Tibial nerve (tissue), 3 donors: ENCODE results near the gene CCBE1.

Source experiments
- CTCF ChIP-seq, 5 experiments: fragments of 200-600 bp in 3 of 5; fragments of 450-650 bp in 2 of 5; sonication (generic) in 3 of 5; IDR thresholded peaks; one replicate each; pipeline ENCODE4 v1.5.1; 2016 to 2019; ENCODE audit warnings: antibody characterized with exemption in 5 of 5, mild to moderate bottlenecking in 3 of 5, moderate library complexity in 2 of 5
- POLR2A ChIP-seq, 2 donors: fragments of 450-650 bp; IDR thresholded peaks; one replicate each; pipeline ENCODE4 v1.6.1; 2017; ENCODE audit warnings: antibody characterized with exemption in 2 of 2, mild to moderate bottlenecking in 2 of 2, moderate library complexity in 2 of 2

- TF ChIP-seq POLR2A (IDR thresholded peaks at IDR 0.05) (no peak), CTCF (IDR thresholded peaks at IDR 0.05) (no peak)
Measured at GRCh38 chr18:59387687-59388565, 309.3 kb downstream of the CCBE1 start.
